HS-5 (cell line): Measurements from ENCODE around the gene UBE2G2.

Source experiments
- DNase-seq: peaks from one replicate; pipeline ENCODE4 v3.0.0-alpha.2; 2012; ENCODE audit warnings: low read depth

Gene UBE2G2

DNA sequence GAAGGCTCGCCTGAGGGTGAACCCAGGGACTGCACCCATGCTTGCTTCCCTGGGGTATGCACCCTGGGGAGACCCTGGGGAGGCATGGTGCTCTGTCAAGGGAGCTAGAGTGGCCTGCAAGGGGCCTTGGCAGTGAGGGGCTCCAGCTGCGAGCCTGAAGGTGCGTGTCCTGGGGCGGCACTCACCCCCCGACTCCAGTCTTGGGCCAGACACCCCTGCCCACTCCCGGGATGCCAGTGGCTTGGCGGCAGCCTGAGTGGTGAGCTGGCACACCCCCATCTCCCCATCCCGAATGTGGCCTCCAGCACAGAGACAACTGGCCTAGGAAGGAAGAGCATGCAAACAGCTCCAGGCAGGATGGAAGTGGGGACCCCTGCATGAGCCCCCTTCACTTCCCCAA lies 13.6 kb upstream of the UBE2G2 start:
- DNase-seq = no peak

DNA sequence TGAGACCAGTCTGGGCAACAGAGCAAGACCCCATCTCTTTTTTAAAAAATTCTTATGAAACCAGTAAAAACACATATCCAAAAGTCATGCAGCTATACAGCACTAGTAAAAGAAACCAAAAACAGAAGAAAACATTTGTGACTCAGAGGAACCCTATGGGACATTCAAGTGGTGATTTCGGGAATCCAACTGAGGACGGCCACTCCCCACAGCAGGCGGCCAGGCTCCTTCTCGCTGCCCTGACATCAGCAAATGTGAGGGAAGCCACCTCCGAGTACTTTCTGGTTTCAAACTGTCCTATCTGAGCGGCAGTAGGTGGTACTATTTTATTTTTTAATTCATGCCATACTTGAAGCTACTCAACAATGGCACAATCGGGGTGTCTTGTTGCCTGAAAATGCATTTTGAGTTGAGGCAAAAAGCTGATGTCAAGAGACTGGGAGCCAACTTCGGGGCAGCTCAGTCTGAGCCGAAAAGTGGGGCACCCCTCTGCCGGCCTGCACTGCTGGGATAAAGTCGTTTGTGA lies 12.9 kb upstream of the UBE2G2 start:
- no peak for DNase-seq

DNA sequence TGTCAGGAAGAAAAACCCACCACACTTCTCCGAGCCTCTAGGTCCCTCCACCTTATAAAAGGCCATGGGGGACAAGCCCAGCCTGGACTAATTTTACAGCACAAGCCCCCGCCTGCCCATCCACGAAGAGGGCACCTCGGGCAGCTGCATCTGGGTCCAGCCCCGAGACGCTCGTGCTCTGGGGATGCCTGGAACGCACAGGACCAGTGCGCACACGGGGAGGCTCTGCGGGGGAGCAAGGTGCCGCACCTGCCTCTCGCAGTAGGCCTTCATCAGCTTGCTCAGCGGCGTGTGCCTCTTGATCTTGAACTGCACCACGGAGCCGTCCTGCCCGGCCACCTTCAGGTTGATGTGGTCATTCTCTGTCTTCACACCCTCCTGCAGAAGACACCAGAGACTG lies 12.1 kb upstream of the UBE2G2 start:
- no peak for DNase-seq

DNA sequence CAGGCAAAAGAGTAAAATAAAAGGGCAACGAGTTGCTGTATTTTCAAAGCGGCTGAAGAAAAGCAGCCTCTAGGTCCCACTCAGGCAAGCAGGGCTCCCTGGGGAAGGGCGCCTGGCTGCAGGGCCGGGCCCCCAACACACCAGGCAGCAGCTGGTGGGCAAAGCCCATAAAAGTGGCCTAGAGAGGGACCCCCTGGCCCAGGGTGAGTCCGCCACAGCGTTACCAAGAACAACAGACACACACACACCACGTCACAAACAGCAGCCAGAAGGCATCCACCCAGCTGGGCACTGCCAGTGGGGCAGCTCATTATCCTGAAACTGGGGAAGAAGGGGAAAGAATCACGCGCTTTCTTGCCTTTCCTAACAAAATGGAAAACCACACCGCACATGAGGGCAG lies 11.5 kb upstream of the UBE2G2 start:
- DNase-seq = no peak

DNA sequence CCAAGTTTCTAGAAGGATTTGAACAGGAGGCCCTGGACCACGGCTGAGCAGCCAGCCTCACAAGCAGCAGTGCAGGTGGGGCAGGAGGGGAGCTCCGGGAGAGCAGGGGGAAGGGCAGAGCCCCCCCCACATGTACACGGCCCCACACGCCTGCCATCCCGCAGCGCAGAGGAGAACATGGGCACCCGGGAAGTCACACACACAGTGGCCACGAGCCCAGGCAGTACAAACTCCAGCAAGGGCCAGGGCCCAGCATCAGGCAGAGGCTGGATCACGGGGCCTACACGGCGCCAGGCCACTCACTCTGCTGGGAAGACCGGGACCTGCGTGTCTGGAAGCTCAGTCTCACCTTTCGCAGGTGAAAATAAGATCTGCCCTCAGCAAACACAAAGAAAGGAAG lies 11.0 kb upstream of the UBE2G2 start:
- no peak for DNase-seq

DNA sequence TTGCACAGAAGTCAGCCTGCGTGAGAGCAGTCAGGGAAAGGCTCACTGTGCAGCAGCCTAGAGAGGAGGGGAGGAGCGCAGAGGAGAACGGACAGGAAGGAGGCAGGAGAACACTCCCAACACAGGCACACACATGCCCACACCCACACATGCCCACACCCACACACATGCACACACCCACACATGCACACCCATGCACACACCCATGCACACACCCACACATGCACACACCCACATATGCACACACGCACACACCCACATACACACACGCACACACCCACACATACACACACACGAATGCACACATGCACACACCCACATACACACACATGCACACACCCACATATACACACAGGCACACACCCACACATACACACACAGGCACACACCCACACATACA lies 9.2 kb upstream of the UBE2G2 start:
- DNase-seq = no peak

DNA sequence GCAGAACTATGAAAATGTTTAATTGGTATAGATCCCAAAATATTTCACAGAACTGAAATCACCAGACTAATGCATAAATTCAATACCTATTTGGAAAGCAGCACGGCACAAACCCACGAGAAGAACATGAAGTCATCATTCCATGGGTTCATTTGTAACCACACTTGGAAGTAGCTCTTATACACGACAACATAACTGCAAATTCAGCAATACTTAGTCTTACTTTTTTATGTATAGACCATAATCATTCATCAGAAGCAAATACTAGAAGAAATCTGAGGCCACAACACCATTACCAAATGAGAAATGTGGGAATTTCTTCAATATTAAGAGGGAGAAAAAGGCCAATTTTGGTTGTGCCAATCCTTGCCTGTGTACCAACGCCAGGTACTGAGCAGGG lies 4.2 kb upstream of the UBE2G2 start:
- no peak for DNase-seq

DNA sequence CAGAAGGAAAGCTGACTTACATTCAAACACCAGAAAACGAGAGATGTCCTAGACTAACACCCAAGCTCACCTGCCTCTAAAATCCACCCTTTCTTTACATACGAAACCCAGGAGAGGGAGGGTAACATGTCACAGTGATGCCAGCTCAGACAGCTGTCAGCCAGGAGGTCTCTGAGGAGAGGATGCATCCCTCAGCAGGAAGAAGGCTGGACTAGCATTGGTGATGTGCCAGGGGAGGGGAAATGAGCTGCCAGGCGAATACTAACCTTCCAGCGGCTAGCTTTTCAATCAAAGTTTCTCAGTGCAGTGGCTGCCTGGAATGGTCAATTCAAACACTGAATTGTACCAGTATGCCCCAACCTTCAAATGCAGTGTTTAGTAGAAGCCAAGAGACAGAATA lies 3.6 kb upstream of the UBE2G2 start:
- no peak for DNase-seq

DNA sequence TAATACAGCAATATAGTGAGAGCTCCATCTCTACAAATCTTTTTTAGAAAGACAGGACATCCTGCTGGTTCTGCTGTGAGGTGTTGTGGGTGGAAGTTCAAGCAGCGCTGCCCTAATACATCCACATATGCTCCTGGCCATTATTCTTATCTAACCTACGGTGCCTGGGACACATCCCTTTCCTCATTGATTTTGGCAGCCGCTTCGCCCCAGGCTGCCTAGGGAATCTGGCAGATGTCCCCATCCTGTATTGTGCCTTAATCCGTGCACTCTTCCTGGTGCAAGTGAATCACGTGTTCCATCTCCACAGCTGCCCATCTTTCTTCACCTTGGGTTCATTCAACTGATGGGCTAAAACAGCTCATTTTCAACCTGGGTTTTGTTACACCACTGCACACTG lies 3.1 kb upstream of the UBE2G2 start:
- no peak for DNase-seq

DNA sequence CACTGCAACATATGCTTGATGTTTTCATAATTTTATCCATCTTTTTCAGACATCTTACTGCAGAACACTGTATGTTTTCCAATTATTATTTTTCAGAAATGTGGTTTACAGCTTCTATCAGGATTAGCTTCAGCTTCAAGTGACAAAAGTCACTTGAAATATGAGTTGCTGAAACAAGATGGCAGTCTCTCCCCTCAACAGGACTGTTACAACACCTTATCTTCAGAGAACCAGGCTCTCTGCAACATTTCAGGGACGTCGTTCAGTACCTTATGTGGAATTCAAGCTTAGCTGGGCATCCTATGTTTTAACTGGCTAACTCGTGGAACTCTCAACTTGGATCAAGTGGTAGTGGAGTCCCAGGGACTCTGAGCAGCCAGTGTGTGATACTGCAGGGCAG lies 2.0 kb upstream of the UBE2G2 start:
- DNase-seq = no peak

DNA sequence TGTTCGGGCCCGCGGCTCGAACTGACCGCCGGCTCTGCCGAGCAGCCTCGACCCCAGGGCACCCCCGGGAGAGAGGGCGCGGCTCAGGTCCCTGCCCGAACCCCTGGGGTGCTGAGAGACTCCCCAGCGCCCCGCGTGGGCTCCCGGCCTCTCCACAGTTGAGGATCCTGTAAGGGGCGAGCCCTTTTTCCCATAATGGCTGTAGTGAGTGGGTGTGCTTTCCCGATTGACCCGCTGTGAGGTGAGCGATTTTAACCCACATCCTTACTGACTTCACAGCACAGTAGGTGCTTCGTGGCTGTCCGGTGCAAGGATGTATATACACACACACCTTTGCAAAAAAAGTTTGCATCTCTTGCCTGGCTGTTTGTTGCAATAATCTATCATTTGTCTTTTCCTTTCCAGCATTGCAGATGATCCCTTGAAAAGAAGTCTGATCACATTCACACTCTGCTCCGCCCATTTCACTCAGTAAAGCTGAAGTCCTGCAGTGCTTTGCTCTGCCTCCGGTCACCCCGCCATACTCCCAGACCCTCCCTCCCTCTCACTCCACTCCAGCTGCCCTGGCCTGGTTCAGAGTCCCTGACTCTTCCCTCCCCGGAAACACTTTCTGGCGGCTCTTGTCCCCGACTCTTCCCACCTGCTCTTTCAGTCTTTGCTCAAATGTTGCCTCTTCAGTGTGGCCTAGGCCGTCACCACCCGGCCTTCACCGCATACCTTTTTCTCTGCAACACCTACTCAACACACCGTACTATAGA lies 955 bp upstream of the UBE2G2 start:
- DNase-seq = no peak

DNA sequence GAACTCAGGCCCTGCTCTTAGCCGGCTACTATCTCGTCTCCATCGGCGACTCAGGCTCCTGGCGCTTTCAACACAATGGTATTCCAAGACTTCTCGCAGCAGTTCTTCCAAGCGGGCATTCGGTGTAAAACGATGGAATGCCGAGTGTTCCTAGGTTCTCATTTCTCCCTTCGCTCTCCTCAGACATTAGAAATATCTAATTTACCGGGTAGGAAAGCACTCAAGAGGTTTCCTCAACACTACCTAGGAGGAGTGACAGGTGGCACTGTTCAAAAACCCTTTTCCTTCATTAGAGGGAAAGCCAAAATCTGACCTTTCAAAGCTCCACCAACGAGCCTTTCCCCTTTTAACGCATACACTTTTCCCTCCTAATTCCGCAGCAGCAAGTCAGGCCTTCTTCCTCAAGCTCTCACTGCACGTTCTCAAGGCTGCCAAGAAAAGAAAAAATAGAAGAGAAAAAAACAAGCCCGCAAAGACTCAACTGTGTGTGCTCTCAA lies 601 bp downstream of the UBE2G2 start:
- no peak for DNase-seq

DNA sequence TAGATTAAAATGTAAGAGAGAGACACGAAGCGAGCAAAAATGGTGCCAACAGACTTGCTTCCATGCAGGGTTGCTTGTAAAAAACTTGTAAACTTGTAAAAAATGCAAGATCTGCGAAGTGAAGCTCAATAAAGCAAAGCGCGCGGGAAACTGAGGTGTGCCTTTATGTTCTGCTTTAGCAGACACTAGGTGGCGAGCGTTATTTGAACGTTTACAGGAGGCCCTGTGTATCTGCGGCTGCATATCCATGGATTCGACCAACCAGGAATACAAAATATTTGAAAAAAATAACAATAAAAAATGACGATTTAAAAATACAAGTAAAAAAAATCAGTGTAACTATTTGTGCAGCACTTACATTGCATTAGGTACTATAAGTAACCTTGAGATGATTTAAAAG lies 1.5 kb downstream of the UBE2G2 start:
- DNase-seq = no peak

DNA sequence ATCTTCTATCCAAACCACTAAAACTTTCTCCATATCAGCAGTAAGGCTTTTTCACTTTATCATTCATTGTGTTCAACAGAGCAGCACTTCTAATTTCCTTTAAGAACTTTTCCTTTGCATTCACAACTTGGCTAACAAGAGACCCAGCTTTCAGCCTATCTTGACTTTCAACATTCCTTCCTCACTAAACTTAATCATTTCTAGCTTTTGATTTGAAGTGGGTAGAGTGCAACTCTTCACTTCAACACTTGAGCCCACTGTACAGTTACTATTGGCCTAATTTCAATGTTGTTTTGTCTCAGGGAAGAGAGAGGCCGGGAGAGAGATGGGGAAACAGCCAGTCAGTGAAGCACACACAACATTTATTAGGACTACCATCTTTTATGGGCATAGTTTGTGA lies 2.0 kb downstream of the UBE2G2 start:
- no peak for DNase-seq

DNA sequence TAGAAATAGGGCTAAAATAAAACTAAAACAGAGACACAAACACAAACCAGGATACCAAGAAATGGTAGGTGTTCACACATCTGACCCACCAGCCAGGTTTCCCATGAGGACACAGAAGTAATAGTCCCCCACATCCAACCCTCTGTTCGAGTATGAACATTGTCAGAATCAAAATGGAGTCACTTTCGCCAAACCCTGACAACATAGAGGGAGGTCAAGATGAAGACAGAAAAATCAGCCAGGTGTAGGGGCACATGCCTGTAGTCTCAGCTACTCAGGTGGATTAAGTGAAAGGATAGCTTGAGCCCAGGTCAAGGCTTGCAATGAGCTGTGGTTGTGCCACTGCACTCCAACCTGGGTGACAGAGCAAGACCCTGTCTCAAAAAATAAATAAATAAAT lies 3.8 kb downstream of the UBE2G2 start:
- no peak for DNase-seq

DNA sequence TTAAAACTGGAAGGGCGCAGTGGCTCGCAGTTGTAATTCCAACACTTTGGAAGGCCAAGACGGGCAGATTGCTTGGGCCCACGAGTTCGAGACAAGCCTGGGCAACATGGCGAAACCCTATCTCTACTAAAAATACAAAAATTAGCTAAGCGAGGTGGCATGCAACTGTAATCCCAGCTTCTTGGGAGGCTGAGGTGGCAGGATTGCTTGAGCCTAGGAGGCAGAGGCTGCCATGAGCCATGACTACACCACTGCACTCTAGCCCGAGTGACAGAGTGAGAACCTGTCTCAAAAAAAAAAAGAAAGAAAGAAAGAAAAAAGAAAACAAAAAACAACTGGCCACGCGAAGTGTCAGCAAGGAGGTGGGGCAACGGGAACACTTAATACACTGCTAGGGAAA lies 6.3 kb downstream of the UBE2G2 start:
- no peak for DNase-seq

DNA sequence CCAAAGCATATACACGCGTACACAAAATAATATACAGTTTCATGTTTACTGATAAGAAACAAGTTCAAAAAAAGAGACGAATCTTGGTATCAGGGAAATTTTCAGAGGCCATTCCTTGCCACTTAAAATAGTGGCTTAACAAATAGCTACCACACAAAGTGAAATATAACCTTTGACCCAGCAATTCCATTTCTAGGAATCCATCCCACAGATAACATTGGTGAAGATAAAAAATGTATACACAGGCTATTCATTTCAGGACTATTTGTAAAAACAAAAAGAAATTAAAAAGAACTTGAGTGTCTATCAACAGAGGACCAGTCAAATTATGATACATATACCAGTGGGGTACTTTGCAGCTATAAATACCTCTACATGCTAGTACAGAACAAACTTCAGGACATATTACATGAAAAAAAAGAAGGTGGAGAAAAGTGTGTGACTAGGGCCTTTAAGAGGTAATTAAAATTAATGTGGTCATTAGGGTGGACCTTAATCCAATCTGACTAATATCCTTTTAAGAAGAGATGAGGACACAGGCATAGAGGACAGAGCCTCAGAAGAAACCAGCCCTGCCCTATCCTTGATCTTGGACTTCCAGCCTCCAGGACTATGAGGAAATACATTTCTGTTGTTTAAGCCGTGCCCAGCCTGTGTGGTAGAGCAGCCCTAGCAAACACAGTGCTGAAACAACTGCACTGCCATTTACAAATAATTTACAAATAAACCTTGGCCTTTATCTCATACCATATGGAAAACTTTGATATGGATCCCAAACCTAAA lies 7.8 kb downstream of the UBE2G2 start:
- DNase-seq = no peak

DNA sequence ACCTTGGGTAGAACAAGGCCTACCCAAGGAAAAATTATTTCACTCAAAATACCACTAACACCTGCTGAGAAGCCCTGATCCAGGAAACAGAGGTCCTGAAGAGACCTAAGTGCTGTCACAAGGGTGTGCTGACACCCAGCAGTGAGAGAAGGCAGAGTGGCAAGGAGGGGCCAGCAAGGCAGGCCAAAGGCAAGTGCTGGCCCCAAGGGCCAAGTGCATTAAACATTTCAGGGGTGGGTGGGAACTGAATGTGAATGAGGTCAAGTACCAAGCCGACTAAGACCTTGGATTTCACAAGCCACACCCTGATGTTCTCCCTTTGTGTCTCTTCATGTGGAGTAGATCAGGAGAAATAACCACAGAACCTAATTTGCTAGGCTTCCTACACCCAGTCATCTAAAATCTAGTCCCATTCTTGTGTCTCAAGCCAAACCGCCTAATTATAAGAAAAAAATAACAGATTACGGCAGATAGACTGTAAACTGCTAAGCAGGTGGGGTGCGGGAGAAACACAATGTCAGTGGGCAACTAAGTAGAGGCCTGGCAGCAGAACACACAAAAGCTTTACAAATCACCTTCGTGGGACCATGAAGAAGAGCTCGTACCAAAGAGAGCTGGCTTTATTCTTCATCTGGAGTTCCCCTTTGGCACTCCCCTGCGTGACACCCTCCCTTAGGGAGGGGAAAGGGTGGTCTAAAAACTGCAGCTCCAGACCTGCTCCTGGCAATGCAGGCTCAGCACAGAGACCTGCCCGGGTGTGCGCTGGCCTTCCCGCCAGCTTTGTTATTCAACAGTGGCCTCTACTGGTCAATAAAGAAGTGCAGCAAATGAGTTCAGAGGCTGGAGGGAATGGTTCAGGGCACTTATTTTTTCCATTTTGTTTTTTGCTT lies 8.7 kb downstream of the UBE2G2 start:
- no peak for DNase-seq

DNA sequence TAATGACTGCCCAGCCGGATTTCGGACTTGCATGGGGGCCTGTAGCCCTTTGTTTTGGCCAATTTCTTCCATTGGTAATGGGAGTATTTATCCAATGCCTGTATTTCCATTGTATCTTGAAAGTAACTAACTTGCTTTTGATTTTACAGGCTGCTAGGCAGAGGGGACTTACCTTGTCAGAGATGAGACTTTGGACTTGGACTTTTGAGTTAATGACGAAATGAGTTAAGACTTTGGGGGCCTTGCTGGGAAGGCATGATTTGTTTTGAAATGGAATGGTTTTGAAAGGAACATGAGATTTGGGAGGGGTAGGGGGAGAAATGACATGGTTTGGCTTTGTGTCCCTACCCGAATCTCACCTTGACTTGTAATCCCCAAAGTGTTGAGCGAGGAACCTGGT lies 9.6 kb downstream of the UBE2G2 start:
- no peak for DNase-seq

DNA sequence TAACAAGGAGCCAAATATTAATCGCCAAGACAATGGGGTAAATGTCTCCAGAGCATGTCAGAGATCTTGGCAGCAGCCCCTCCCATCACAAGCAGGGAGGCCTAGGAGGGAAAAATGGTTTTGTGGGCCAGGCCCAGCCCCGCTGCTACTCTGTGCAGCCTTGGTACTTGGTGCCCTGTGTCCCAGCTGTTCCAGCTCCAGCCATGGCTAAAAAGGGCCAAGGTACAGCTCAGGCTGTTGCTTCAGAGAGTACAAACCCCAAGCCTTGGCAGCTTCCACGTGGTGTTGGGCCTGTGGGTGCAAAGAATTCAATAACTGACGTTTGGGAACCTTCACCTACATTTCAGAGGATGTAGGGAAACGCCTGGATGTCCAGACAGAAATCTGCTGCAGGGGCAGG lies 10.4 kb downstream of the UBE2G2 start:
- no peak for DNase-seq

DNA sequence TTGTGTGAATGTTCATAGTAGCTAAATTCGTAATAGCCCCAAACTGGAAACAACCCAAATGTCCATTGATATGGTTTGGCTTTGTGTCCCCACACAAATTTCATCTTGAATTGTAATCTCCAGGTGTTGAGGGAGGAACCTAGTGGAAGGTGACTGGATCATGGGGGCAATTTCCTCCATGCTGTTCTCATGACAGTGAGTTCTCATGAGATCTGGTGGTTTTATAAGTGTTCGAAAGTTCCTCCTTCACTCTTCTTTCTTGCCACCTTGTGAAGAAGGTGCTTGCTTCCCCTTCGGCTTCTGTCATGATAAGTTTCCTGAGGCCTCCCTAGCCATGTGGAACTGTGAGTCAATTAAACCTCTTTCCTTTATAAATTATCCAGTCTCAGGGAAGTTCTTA lies 11.3 kb downstream of the UBE2G2 start:
- DNase-seq = no peak

DNA sequence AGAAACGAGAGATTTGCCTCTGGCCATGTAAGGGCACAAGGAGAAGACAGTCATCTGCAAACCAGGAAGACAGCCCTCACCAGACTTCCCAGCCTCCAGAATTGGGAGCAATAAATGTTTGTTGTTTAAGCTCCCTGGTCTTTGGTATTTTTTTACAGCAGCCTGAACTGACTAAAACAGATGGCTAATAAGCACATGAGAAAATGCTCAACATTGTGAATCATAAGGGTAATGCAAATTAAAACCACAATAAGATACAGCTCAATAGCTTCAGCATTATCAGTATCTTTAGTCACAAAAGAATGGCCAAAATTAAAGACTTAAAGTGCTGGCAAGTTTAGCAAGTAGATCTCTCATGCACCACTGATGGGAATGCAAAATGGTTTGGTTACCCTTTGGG lies 11.7 kb downstream of the UBE2G2 start:
- peak; percentile 20 for DNase-seq
